WTC11 (cell line): Measurements from ENCODE around the gene HHAT.

Experiments
- ATF3 ChIP-seq: sonication (generic); formaldehyde crosslinking; conservative IDR thresholded peaks from 2 replicates; pipeline ENCODE4 v1.8.1; 2022; ENCODE audit warnings: mild to moderate bottlenecking, missing genetic modification reagents
- ATF6 ChIP-seq: sonication (generic); formaldehyde crosslinking; IDR thresholded peaks from 2 replicates; pipeline ENCODE4 v1.8.1; 2023; ENCODE audit warnings: mild to moderate bottlenecking, missing genetic modification reagents
- CTCF ChIP-seq: fragments of 200-600 bp; IDR thresholded peaks from 2 replicates; pipeline ENCODE4 v1.8.0; 2022; ENCODE audit warnings: antibody characterized with exemption
- ELF4 ChIP-seq: sonication (generic); formaldehyde crosslinking; IDR thresholded peaks from 2 replicates; pipeline ENCODE4 v1.8.1; 2022; ENCODE audit warnings: low read depth, mild to moderate bottlenecking, moderate library complexity, missing genetic modification reagents
- ESRRA ChIP-seq: sonication (generic); formaldehyde crosslinking; IDR thresholded peaks from 2 replicates; pipeline ENCODE4 v1.8.1; 2022; ENCODE audit warnings: mild to moderate bottlenecking, missing genetic modification reagents, borderline replicate concordance
- FOXJ3 ChIP-seq: sonication (generic); formaldehyde crosslinking; IDR thresholded peaks from 2 replicates; pipeline ENCODE4 v1.9.0; 2021; ENCODE audit warnings: missing genetic modification reagents, mild to moderate bottlenecking, borderline replicate concordance
- IRF1 ChIP-seq: sonication (generic); formaldehyde crosslinking; IDR thresholded peaks from 2 replicates; pipeline ENCODE4 v1.8.0; 2023; ENCODE audit warnings: missing genetic modification reagents
- MAX ChIP-seq: sonication (generic); formaldehyde crosslinking; IDR thresholded peaks from 2 replicates; pipeline ENCODE4 v1.8.0; 2022; ENCODE audit warnings: mild to moderate bottlenecking, missing genetic modification reagents
- MLX ChIP-seq: sonication (generic); formaldehyde crosslinking; IDR thresholded peaks from 2 replicates; pipeline ENCODE4 v1.8.1; 2023; ENCODE audit warnings: mild to moderate bottlenecking, missing genetic modification reagents, moderate library complexity
- SP1 ChIP-seq: sonication (generic); formaldehyde crosslinking; conservative IDR thresholded peaks from 2 replicates; pipeline ENCODE4 v1.8.1; 2022; ENCODE audit warnings: missing genetic modification reagents
- STAT6 ChIP-seq: sonication (generic); formaldehyde crosslinking; conservative IDR thresholded peaks from 2 replicates; pipeline ENCODE4 v1.8.1; 2023; ENCODE audit warnings: mild to moderate bottlenecking, low read depth, missing genetic modification reagents, moderate library complexity
- ZBTB21 ChIP-seq: sonication (generic); formaldehyde crosslinking; IDR thresholded peaks from 2 replicates; pipeline ENCODE4 v1.8.1; 2023; ENCODE audit warnings: mild to moderate bottlenecking, missing genetic modification reagents, borderline replicate concordance
- ZNF232 ChIP-seq: sonication (generic); formaldehyde crosslinking; IDR thresholded peaks from 2 replicates; pipeline ENCODE4 v1.8.0; 2022; ENCODE audit warnings: mild to moderate bottlenecking, missing genetic modification reagents

GRCh38 chr1:210535761-210536160, 207.1 kb downstream of the HHAT start:
- TF ChIP-seq MLX (CRISPR knock-in tag), result no peak
- TF ChIP-seq MAX (CRISPR knock-in tag), result no peak
- TF ChIP-seq ELF4 (CRISPR knock-in tag), result no peak
- no peak for TF ChIP-seq ZBTB21
- TF ChIP-seq ATF3 (CRISPR knock-in tag), result no peak
- no peak for TF ChIP-seq ESRRA
- TF ChIP-seq CTCF, result no peak
- no peak for TF ChIP-seq FOXJ3 (CRISPR knock-in tag)
- no peak for TF ChIP-seq ATF6
- no peak for TF ChIP-seq SP1 (CRISPR knock-in tag)
- TF ChIP-seq ZNF232 (CRISPR knock-in tag), result no peak
- no peak for TF ChIP-seq IRF1 (CRISPR knock-in tag)
- TF ChIP-seq STAT6 (CRISPR knock-in tag), result no peak
